ENCODE results near the gene NIM1K.
A peak's percentile ranks its signal among the peaks of the same experiment; 100 is the strongest.
"Not testable (repeated sequence)": the region's sequence is repeated elsewhere in the genome, so short reads cannot be mapped to it uniquely, and the experiment has no call there.

Gene NIM1K

DNA sequence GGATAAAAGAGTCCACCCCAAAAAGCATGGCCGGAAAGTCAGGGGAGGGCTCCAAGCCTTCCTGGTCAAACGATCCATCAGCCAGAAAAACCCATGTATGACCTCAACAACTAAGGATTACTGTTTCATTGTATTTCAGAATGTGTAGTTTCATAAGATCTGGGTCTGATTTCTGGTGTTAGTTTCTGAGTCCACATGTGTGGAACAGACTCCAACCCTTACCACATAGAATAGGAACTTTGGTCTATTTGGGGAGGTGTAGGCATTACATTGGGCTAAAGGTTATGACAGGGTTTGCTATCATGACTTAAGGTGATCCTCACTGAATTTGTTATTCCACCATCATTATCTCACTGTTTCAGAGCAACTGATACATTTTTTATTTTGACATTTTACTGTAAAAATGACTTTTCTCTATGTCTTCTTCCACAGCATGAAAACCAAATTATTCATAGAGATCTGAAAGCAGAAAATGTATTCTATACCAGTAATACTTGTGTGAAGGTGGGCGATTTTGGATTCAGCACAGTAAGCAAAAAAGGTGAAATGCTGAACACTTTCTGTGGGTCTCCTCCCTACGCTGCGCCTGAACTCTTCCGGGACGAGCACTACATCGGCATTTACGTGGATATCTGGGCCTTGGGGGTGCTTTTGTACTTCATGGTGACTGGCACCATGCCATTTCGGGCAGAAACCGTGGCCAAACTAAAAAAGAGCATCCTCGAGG is 87.7 kb downstream of the NIM1K start:
- no peak for DNase-seq (ENCODE audit: low read depth, low spot score)

GRCh38 chr5:43281840-43282658 is 90.0 kb downstream of the NIM1K start:
- DNase-seq (ENCODE audit: low read depth, low spot score) = no peak

- DNase-seq (ENCODE audit: low read depth, low spot score) = no peak
Measured at GRCh38 chr5:43286623-43287022, 94.6 kb downstream of the NIM1K start.

GRCh38 chr5:43287493-43287892 is 95.5 kb downstream of the NIM1K start:
- DNase-seq (ENCODE audit: low read depth, low spot score) = no peak

- DNase-seq (ENCODE audit: low read depth, low spot score) = no peak
Measured at GRCh38 chr5:43288269-43288831, 96.3 kb downstream of the NIM1K start.

DNA sequence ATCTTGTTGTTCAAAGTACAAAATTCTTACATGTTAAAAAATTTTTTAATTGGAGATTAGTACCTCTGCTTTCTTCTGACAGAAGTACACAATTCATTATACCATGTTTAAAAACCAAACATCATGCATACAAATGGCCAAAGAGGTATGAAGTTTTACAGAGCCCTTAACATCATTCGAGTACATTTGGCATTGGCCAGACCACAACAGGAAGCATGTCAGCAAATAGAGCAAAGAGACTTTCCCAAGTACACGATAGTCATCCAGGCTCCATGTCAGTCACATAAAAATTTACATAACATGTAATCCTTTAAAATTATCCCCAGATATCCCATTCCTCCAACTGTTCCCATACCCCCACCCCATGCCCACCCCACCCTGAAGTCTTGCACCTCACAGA is 98.7 kb downstream of the NIM1K start:
- peak; percentile 77 for DNase-seq (ENCODE audit: low read depth, low spot score)

GRCh38 chr5:43294226-43294625 is 102.2 kb downstream of the NIM1K start:
- DNase-seq (ENCODE audit: low read depth, low spot score) = peak; percentile 62

DNA sequence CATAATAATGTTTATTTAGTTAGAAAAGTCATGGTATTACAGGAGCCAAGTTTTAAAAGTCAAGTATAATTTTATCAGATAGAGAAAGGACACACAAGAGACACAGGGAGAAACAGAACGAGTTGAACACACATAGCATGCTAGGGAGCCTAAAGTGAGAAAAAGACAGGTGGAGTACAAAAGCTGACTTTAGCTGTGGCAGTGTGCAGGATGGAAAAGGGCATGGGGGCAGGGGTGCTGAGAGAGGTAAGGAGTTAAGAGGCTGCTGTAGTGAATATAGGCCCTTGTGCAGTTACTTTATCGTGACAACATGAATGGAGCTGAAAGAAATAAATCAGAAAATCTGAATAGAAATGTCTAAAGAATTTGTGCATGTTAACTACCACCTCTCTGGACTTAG is 103.2 kb downstream of the NIM1K start:
- no peak for DNase-seq (ENCODE audit: low read depth, low spot score)

DNA sequence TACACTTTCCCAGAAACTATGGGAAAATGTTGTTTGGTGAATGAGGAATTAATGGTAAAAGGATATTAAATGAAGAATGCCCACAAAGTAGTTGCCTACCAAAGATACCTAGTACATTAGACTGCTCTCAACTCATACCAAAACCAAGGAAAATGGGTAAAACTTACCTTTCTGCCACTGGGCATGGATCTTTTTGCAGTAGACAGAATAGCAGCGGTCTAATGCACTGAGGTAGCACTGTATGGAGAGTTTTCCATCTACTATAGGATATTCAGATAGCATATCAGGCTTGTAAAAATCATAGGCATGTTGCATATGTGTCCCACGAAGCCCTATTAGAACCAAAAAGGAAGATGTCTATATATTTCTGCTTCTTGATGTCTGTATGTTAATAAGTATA is 104.8 kb downstream of the NIM1K start:
- no peak for DNase-seq (ENCODE audit: low read depth, low spot score)

- DNase-seq (ENCODE audit: low read depth, low spot score) = no peak
Measured at GRCh38 chr5:43298443-43298842, 106.4 kb downstream of the NIM1K start.

DNA sequence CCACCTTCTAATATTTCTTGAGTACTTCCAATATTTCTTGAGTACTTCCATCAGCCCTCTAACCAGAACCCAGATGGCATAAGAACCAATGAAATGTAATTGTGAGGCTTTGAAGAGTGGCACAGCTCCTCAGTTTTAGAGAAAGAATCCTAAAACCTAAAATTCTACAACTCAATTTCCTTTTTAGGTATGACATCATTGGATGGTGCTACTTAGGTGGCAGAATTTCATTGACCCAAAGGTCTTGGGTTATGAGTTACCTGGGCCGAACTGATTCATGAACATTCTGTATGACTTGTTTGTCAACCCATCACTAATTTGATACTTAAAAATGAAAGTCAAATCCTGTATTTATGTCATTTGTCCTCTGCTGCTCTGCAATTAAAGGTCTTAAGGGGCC is 108.1 kb downstream of the NIM1K start:
- DNase-seq (ENCODE audit: low read depth, low spot score) = no peak

DNA sequence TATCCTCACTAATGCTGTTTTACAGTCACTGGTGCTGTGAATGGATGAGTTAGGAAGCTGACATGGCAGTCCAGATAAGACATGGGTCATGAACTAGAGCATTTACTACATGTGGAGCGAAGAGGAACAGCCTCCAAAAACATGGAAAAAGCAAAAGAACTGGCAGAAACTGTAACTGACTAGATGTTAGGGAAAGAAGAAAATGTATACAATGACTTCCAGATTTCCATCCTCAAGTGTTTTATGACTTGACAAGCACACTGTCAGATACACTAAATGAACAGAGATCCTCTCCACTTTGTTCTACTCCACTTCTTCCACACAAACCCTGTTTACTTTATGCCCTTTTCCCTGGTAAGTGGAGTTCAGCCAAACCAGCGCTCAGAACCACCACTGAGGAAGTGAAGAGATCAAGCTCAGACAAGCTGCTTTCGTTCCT is 109.6 kb downstream of the NIM1K start:
- no peak for DNase-seq (ENCODE audit: low read depth, low spot score)

DNA sequence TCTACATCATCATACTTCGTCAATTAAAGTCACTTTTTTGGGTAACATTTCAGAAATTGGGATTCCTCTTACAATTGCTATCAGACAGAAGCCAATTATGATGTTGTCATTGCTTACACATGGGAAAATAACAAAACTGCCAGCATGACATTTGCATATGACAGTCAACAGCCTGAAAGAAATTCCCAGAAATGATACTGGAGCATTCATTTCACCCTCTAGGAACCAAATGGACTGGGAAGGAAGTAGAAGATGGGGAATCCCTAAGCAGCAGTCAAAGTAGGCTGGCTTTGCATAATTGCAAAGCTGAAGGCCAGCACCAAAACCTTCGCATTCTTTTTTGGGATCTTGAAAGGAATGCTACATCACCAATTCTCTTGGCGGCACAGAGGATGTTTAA is 110.5 kb downstream of the NIM1K start:
- DNase-seq (ENCODE audit: low read depth, low spot score) = no peak

DNA sequence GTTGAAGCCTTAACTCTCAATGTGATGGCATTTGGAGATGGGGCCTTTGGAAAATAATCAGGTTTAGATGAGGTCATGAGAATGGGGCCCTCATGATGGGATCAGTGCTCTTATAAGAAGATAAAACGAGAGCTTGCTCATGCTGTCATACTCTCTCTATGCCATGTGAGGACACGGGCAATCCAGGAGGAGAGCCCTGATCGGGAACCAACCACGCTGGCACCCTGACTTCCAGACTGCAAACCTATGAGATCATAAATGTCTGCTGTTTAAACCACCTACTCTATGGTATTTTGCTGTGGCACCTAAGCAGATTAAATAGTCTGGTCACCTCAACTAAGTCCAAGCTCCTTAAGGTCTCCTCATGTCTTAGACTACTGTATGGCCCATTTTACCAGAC is 111.2 kb downstream of the NIM1K start:
- no peak for DNase-seq (ENCODE audit: low read depth, low spot score)

DNA sequence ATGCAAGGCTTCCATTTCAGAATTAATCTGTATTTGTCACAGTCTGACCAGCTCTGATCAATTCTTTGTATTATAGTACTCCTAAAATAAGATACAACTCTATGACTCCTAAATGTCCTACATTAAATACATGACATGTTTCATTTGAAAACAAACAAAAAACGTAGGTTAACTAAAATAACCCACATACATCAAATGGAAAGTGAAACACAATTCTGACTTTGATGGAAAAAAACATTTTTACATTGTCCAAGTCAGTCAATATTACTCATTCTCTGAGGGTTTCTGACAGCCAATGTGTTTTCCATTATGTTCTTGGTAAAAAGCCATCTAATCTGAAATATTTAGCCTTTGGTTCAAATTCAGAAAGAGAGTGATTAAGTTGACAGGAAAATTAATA is 112.5 kb downstream of the NIM1K start:
- no peak for DNase-seq (ENCODE audit: low read depth, low spot score)

DNA sequence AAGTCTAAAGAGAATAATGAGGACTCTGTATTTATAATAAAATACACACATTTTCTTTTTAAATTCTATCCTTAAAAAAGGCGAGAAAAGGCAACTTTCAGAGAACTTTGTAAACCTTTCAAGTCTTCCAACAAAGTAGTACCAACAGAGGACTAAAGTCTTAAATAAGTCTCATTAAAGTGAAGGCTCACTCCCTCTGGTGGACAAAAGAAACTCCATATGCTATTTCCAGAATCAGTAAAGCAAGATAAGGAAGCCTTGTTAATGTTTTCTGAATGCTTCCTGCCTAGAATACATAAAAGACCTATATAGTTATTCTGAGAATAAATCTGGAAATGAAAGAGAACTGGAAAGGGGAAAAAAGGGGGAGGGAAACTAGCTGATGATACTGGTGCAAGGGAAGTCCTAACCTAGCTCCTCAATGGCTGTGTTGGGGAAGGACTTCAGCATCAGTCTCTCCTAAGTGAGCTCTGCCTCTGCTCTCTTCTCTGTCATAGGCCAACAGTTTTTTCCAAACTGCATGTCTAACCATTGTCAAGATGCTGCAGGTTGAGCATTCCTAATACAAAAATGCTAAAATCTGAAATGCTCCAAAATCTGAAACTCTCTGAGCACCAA is 114.0 kb downstream of the NIM1K start:
- DNase-seq (ENCODE audit: low read depth, low spot score) = peak; percentile 70

DNA sequence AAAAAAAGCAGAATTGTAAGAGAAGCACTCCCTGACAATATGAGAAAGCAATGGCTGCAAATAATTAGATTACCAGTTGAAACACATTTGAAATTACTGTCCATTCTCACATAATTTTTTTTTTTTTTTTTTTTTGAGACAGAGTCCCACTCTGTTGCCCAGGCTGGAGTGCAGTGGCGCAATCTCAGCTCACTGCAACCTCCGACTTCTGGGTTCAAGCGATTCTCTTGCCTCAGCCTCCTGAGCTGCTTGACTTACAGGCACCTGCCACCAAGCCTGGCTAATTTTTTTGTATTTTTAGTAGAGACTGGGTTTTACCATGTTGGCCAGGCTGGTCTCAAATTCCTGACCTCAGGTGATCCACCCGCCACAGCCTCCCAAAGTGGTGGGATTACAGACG is 114.9 kb downstream of the NIM1K start:
- DNase-seq (ENCODE audit: low read depth, low spot score) = not testable (repeated sequence)

GRCh38 chr5:43309122-43309521 is 117.1 kb downstream of the NIM1K start:
- no peak for DNase-seq (ENCODE audit: low read depth, low spot score)

DNA sequence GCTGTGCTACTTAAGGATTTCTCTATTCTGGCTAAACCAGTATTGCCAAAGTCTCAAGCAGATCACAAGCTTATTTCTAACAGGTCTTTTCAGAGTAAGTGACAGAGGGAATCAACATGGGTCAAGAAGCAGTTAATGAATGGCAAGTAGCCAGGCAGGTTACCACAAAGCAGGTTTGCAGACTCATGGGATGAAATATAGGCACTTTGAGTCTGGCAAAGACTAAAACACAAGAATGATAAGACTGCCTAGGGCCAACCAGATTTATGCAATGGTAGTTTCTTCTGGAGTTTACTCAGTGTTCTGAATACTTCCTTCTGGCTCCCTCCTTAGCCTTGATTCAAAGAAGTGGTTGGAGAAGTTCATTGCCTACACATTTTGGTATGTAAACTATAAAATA is 117.6 kb downstream of the NIM1K start:
- DNase-seq (ENCODE audit: low read depth, low spot score) = peak; percentile 44

DNA sequence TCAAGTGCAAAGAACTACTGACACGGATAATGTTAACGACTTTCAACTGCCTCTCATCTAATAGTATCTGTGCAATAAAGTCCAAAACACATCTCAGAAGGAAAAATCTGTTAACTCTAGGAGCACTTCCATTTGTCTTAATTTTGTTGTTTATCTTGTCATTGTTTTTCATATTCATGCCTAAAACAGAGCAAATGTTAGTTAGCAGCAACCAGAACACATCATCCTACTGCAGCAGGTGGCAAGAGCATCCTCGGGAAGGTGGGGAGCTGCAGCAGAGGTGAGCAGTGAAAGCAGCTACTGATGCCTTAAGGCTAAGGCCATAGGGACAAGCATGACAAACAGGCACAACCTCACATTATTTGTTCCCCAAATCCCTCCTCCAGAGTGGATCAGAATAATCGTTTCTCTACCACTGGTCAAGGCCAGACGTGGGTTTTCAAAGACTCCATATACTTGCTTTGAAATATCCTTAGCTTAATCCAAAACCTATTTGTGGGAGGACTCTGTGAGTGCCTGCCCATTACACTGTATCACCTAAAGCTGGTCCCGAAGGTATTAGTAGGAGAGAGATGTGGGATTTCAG is 120.1 kb downstream of the NIM1K start:
- no peak for DNase-seq (ENCODE audit: low read depth, low spot score)

GRCh38 chr5:43312699-43313034 is 120.6 kb downstream of the NIM1K start:
- no peak for DNase-seq (ENCODE audit: low read depth, low spot score)

All from astrocyte of the hippocampus (primary cell).